Measurements from ENCODE around the gene RCOR2.
A peak's percentile ranks its signal among the peaks of the same experiment; 100 is the strongest.

Gene RCOR2

DNA sequence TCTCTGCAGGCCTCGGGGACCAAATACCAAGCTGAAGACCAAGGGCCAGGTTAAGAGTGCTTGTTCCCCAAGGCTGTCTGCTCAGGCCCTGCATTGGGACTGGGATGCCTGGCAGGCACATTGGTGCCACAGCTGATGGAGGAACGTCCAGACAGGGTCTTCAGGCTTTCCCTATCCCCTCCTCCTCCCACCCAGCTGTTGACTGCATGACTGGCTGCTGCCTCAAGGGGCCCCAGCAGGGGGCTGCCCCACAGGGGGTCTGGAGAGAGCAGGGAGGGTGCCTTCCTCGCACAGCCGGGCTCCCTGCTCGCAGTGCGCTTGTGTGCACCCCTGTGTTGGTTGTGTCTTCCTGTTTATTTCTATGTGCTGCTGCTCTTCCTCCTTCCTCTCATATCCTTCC lies 9.9 kb downstream of the RCOR2 start:
- DNase-seq (no peak), ATAC-seq (no peak)

DNA sequence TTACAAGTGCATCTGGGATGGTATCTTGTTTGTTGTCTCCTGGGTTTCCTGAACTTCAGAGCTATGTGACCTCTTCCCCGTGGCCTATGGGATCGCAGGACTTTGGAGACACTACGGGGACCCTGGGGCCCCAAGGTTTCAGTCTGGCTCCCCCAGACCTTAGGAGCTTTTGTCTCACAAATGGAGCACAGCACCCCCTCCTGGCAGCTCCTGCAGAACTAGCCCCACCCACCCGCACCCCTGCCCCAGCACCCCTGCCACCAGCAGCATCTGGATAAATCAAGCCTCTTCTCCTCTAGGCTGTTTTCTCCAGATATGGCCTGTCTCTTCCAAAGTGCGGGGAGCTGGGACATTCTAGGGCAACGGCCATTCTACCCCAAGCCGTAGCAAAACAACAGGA lies 10.4 kb downstream of the RCOR2 start:
- DNase-seq (peak; percentile 65), ATAC-seq (no peak)

DNA sequence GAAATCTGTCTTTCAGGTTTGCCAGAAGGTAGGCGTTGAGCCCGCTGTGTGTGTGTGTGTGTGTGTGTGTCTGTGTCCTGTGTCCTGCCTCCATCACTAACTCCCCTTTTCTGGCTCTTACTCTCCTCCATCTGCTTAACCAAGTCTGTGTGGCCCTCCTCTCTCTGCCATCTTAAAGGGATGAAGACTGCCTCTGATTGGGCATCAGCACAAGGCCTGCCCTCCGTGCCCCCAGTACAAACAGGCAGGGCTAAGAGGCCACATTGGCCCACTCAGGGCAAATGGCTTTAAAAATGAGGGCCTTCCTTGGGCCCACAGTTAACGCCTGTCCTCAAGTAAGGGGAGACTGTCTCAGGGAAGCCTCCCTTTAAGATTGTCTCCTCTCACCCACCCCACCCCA lies 10.9 kb downstream of the RCOR2 start:
- no peak for ATAC-seq
- DNase-seq = no peak

DNA sequence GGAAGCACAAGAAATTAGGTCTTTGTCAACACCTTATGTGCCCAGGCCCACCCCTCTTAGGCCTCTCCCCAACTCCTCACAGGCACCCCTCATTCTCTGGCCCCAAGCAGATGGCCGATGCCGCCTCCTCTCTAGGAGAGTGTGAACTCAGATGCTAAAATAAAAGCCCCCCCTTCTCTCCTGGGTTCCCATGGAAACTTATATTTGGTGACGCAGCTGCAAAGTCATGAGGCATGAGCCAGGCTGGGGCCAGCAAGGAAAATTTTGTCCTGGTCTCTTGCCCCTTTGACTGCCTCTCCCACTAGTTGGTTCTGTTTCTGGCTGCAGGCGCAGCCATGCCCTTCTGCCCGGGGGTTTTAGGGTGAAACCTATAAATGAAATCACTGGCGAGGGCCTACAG lies 11.8 kb downstream of the RCOR2 start:
- DNase-seq = no peak

DNA sequence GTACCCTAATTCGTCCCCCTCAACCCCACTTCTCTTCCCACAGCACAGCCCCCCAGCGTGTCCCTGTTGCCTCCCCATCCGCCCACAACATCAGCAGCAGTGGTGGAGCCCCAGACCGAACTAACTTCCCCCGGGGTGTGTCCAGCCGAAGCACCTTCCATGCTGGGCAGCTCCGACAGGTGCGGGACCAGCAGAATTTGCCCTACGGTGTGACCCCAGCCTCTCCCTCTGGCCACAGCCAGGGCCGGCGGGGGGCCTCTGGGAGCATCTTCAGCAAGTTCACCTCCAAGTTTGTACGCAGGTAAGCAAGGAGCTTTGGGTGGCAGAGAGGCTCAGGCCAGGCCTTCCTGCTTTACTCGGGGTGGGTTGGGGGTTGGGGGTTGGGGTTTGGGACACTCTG lies 12.2 kb downstream of the RCOR2 start:
- no peak for ATAC-seq

More for the DNA sequence above, 11.8 kb downstream of the RCOR2 start:
- no peak for ATAC-seq

DNA sequence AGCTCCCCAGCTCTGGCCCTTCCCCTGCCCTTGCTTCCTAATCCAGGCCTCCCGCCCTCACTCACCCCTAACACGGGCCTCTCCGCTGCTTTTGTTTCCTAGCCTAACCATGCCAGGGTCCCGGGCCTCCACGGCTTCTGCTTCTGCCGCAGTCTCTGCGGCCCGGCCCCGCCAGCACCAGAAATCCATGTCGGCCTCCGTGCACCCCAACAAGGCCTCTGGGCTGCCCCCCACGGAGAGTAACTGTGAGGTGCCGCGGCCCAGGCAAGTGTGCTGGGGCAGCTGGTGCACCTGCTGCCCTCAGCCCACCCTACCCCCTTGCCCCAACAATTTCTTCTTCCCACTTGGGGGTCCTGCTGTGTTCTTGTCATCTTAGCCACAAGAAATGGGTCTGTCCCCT lies 13.1 kb downstream of the RCOR2 start:
- DNase-seq = no peak
- ATAC-seq = no peak

More for the DNA sequence above, 12.2 kb downstream of the RCOR2 start:
- DNase-seq = no peak

DNA sequence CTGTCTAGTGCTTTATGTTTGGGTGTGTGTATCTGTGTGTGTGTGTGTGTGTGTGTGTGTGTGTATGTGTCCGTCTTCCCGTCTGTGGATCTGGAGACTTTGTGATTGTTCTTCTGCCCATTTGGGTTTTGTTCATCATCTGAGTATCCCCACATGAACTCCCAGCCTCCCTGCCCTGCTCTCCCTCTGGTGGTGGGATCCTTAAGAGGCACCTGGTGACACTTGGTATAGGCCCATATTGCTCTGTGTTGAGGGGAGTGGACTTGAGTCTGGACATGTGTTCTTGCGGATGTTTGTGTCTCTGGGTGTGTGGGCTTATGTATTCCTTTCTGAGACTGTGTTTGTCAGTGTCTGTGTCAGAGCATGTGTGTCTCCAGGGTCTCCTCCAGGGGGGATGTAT lies 15.3 kb downstream of the RCOR2 start:
- ATAC-seq (no peak), DNase-seq (no peak)

DNA sequence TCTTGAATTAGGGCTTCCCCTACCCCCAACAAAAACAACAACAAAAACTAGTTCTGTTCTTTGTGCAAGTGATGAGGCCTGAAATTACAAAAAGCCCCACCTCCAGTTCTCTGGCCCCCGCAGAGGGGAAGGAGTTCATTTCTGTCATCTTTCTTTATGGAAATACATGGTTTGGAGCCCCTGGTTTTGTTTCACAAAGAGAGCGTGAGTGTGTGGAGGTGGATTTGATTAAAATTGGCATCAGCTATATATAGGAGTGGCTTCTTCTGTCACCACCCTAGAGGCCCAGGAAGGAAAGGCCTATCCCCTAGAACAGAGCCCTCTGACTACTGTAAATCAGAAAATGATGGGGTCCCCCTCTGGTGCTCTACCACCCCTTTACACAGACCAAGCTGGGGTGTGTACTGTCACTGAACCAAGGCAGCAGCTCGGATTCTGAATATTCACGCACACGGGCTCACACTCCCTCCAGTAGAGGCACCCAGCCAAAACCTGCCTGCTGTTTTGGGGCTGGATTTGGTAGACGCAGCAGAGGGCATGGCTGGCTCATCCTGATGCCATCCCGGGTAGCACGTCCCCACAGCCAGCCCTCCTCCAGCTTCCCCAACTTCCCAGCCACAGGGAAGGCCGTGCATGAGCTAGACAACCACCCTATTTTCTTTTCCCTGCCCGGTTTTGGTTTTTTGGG lies 19.4 kb downstream of the RCOR2 start:
- ATAC-seq = no peak
- DNase-seq = no peak

DNA sequence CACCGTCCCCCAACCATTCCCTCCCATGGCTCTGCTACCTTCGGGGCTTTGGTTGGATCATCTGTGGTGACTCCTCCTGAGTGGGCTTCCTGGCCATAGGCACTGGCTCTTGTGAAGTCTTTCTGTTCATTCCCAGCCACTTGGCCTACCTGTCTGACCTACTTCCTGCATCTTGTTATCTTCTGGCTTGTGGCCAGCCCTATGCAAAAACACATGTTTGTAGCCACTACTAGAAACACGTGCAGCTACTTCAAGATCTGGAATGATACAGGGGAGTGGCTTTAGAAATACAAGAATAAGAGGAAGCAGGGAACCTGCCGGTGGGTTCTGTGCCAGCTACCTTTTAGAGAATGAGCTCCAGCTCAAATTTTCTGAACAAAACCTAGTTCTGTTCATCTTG lies 20.9 kb downstream of the RCOR2 start:
- ATAC-seq = no peak
- no peak for DNase-seq

DNA sequence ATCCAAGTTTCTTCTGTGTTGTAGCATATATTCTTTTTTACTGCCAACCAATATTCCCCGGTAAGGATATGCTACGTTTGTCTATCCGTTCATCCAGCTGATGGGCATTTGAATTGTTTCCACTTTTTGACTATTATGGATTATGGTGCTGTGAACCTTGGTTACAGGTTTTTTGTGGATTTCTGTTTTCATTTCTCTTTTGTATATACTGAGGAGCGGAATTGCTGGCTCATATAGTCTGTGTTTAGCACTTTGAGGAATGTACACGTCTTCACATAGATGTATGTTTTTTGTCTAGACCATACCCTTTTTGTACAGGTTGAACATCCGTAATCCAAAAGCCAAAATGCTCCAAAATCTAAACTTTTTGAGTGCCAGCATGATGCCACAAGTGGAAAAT lies 23.6 kb downstream of the RCOR2 start:
- no peak for ATAC-seq

DNA sequence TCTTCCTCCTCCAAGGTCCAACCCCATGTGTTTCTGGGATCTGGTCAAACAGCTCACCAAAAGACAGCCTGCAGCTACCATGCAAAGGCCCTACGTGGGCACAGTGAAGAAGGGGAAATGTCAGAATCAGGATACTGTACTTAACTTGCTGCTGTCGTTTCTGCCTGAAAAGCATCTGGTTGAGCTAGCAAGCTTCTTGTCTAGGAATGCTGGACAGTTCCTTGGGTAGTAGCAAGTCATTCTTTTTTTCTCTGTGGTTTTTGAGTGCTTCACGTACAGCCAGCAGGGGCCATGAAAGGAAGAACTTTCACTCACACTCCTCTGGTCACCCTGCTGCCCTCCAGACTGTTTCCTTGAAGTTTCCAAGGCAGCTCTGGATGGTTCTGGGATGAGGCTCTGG lies 24.7 kb downstream of the RCOR2 start:
- ATAC-seq = no peak
- no peak for DNase-seq

More for the DNA sequence above, 23.6 kb downstream of the RCOR2 start:
- no peak for DNase-seq

DNA sequence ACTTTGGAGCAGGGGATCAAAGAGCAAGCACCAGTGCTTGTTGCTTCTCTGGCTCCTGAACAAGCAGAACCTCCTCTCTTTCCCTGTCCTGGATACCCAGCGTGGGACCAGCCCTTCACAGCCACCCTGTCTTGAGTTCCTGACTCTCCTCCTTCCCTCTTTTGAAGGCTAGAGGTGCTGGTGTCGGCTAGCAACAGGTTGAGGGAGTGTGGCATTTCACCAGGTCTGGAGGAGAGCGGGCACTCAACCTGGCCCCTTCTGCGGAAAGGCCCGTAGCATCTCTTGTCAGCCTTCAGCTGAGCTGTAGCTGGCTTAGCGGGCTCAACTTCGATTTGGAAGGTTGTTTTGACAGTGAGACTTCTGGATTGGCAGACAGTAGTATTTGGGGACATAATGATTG lies 26.6 kb downstream of the RCOR2 start:
- ATAC-seq = no peak

DNA sequence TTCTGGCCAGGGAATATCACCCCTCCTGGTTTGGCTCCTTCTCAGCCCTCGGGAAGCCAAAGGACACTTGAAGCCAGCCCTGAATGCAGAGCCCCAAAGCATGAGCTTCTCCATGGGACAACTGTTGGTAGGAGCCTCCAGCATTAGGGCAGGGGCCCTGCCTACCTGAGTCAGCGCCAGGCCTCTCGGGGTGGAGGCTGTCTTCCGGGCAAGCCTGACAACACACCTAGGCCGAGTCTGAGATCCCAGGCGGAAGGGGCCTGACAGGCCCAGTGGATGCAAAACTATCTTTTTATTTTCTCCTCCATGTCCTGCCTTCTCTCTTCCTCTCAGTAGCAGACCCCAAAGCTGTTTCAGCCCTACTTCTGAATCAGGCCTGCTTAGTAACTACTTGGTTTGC lies 27.6 kb downstream of the RCOR2 start:
- ATAC-seq = no peak

More for the DNA sequence above, 26.6 kb downstream of the RCOR2 start:
- no peak for DNase-seq

DNA sequence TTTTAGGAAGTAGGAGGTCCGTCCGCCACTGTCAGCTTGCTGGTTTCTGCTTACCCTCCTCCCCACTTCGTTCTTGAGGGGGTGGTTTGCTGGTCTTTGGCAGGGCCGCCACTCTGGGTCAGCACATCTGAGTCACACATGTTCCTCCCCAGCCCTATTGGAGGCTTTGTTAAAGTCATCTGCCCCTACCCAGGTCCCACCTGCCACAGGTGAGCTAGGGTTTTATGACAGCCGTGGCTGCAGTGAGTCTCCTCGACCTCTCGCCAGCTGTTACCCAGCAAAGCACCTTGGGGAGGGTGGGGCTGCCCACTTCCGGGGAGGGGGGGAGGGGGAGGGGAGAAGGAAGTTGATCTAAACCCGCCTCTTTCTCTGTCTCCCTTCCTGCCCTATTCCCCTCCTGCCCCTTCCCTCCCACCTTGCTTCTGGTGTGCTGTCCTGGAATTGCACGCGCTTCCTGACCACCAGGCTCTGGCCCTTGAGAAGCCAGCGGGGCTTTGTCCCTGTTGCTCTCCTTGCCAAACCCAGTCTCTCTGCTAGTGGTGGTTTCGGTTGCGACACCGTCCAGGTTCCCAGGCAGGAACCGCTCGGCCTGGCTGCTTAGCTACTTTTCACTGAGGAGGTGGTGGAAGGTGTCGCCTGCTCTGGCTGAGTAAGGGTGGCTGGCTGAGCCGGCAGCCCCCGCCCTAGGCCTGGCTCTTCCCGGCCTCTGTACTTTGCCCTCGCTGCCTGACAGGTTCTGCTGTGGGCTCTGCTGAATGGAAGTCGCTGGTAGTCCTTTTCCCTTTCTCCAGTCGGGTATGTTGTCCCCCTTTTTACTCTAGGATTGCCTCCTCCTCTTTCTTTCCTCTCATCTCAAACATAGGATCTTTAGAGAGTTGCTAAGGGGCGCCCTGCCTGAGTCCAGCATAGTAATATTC lies 28.5 kb downstream of the RCOR2 start:
- ATAC-seq = peak; percentile 74
- peak; percentile 69 for DNase-seq

More for the DNA sequence above, 27.6 kb downstream of the RCOR2 start:
- DNase-seq = no peak

DNA sequence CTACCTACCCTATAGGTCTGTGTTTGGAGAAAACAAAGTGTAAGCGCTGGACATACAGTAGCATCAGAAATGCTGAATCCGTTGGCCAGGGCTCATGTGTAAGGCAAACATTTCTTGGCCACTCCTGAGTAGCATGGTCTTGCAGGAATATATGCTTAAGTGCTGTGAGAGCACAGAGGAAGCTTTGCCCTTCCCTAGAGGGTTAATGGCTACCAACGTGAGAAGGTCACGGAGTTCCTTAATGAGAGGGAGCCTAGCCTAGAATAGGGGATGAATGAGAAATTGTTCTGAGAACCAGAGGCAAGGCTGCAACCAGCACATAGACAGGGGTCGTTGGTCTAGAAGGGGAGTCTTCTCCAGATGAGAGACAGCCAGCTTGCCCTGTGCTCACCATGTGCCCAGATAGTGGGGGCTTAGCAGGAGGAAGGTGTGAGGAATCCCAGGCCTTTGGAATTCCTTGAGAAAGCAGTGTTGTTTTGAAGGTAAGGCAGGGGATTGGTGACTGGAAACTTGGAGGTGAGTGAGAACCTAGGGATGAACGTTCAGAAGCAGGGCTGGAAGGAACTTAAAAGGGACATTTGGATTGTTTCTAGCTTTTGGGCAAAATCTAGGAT lies 29.5 kb downstream of the RCOR2 start:
- no peak for ATAC-seq

DNA sequence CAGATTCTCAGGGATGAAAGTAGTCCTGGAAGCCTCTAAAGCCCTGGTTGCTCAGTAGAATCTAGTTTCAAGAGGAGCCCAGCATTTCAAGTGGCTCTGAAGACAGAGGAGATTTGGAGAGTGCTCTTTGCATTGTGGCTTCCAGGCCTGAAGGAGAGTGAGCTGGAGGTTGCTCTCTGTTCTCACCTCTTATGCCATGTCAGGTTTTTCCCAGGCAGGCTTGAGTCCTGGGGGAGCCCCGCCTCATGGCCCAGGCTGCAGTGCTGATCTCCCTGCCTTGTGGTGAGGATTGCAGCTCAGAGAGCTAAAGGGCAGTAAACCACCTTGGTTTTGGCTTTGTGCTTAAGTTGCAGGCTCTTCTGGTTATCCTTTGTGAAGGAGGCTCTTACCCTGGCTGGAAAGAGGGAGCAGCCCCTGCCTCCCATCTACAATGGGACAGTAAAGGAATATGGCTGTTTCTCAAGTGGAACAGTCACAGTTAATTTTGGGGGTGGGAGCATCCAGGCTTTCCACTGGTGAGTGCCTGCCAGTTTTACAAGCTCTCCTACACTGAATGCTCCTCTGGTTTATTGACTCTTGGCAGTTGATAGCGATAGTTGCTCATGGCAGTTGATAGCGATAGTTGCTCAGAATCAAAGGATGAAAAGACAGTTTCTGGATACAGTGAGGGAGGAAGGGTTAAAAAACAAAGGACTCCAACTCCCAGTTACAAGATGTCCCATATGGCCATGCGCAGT lies 32.6 kb downstream of the RCOR2 start:
- peak; percentile 74 for ATAC-seq
- peak; percentile 57 for DNase-seq

More for the DNA sequence above, 29.5 kb downstream of the RCOR2 start:
- DNase-seq = no peak

DNA sequence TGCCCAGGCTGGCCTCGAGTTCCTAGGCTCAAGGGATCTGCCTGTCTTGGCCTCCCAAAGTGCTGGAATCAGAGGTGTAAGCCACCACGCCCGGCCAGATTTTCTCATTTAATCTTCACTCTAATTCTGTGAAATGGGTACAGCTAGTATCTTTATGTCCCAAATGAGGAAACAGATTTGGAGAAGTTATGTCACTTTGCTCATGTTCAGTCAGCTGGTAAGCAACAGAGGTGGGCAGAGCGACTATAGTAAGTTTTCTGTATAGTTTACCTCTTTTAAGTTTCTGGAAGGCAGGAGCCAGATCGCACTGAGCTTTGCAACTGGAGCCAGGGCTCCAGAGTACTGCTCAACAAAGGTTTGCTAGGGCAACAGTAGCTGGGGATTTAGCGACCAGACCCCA lies 33.2 kb downstream of the RCOR2 start:
- no peak for DNase-seq
- ATAC-seq = no peak

DNA sequence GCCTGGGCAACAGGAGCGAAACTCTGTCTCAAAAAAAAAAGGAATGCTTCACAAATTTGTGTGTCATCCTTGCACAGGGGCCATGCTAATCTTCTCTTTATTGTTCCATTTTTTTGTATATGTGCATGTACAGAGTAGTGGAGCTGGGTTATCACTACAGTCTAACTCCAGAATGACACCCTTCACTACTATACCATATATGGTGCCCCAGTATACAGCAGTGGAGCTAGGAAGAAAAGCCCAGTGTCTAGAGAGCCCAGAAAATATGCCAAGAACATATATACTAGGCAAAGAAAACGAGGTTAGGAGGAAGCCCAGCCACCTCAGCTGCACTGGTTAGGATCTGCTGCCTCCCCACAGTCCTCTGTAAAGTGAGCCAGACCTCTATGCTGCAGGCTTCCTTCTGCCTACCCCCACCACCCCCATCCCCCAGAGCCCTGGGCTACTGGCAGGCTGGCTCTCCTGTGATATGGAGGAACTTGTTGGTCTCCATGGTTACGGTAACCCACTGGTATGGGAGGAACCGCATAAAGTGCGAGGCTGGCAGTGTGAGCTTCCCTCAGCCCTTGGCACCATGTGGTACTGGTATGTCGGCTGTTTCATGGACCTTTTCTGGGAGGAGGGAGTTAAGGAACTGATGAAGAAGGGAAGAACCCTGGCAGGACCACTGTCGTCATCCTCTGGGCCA lies 34.3 kb downstream of the RCOR2 start:
- ATAC-seq (peak; percentile 14), DNase-seq (no peak)

DNA sequence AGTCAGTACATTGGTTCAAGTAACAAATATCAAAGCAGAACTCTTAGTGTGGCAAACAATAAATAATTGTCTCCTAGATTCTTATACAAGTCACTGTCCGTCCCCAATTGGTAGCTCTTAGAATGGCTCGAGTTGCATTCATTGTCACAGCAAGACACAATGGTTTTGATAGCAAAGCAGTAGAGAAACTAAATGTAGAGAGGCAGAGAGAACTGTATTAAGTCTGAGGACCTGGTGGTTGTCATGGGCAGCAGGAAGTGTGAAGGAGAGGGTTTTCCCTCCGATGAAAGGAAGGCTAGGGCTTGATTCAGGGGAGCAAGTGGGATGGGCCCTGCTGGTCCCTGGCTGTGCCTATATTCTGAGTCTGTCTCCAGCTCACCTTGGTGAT lies 36.6 kb downstream of the RCOR2 start:
- ATAC-seq (no peak), DNase-seq (no peak)

DNA sequence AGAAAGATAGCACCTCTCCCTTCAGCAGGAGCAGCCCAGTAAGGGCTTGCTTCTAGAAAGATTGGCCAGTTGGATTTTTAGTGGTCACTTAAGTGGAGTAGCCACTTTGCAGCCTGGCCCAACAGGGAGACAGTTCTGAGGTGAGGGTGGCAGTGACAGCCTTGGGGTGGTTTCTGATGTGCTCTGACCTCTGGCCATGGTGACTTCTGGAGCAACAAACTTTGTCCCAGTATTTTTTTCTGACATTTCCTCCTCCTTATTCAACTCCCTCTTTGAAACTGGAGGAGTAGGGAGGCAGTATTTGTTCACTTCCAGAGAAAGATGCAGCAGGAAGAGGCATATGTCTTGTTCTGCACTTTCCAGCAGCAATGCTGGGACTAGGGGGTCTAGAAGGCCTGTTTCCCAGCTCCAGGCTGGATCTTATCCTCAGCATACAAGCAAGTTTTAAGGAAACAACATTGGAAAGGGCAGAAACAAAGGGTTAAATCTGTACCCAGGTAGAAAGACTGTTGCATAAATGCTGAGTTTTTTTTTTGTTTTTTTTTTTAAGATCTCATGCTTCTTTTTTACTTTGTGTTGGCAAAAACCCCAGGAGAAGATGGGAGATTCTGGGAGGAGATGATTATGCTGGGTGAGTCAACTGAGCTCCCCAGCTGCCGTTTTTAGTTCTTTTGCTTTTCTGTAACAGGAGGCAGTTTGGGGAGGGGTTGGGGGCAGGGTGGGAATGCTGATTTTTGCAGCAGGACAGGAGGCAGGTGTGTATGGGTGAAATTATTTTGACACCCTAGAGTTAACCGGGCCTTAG lies 37.2 kb downstream of the RCOR2 start:
- DNase-seq (no peak), ATAC-seq (no peak)
